ENCODE results near the gene ZNF385A. TPM values are rescaled to one million over a fixed set of nuclear protein-coding genes. Genes with fewer than 3 reads are reported as not detected.

ZNF385A gene
- total and polyA plus RNA-seq, 2 of the 13 experiments (the other 11 are each of a cell fraction or from before 2014, with no cell fraction given) = 0.44 to 0.67 TPM

DNA sequence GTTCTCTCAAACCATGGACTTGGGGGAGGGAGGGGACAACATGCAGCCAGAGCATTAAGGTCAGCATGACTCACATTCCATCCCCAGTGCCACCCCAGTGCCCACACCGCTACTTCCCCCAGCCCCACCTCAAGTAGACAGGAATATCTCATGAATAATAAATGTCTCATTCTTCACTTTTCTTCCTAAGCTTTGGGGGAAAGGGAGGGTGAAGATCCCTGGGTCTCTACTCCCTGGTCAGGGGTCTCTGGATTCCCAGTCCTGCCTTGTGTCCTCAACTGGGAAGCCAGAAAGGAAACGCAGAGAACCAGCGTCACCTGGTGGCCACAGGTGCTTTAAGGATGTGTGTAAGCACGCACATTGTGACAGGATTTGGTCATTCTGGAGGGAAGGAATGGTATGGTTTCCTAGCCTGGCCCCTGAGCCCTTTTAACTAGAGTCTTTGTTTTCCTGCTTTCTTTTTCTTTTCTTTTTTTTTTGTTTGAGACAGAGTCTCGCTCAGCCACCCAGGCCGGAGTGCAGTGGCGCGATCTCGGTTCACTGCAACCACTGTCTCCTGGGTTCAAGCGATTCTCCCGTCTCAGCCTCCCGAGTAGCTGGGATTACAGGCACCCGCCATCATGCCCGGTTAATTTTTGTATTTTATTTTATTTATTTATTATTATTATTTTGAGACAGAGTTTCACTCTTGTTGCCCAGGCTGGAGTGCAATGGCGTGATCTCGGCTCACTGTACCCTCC lies 23.6 kb downstream of the ZNF385A start (continued):
- no peak; the same call in 1 of the 2 replicates for TF ChIP-seq ZNF556 (CRISPR knock-in tag; IDR thresholded peaks at IDR 0.05; ENCODE audit: borderline replicate concordance)
- TF ChIP-seq YEATS2 (CRISPR knock-in tag; IDR thresholded peaks at IDR 0.05; ENCODE audit: borderline replicate concordance) = no peak
- TF ChIP-seq, protein P1, sequence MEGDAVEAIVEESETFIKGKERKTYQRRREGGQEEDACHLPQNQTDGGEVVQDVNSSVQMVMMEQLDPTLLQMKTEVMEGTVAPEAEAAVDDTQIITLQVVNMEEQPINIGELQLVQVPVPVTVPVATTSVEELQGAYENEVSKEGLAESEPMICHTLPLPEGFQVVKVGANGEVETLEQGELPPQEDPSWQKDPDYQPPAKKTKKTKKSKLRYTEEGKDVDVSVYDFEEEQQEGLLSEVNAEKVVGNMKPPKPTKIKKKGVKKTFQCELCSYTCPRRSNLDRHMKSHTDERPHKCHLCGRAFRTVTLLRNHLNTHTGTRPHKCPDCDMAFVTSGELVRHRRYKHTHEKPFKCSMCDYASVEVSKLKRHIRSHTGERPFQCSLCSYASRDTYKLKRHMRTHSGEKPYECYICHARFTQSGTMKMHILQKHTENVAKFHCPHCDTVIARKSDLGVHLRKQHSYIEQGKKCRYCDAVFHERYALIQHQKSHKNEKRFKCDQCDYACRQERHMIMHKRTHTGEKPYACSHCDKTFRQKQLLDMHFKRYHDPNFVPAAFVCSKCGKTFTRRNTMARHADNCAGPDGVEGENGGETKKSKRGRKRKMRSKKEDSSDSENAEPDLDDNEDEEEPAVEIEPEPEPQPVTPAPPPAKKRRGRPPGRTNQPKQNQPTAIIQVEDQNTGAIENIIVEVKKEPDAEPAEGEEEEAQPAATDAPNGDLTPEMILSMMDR (CRISPR knock-in tag; IDR thresholded peaks at IDR 0.05) = peak; percentile 98
- no peak for TF ChIP-seq ZNF225 (CRISPR knock-in tag; IDR thresholded peaks at IDR 0.05)
- TF ChIP-seq ZBTB38 (CRISPR knock-in tag; IDR thresholded peaks at IDR 0.05) = no peak
- no peak for TF ChIP-seq ZNF432 (CRISPR knock-in tag; IDR thresholded peaks at IDR 0.05; ENCODE audit: borderline replicate concordance)
- TF ChIP-seq PHF5A (CRISPR knock-in tag; IDR thresholded peaks at IDR 0.05; ENCODE audit: low read depth, unreplicated experiment) = no peak
- TF ChIP-seq ZNF354B (CRISPR knock-in tag; IDR thresholded peaks at IDR 0.05) = no peak
- TF ChIP-seq ZNF350 (CRISPR knock-in tag; IDR thresholded peaks at IDR 0.05; ENCODE audit: borderline replicate concordance, low read depth) = no peak
- no peak for TF ChIP-seq DPF2 (CRISPR knock-in tag; IDR thresholded peaks at IDR 0.05; ENCODE audit: borderline replicate concordance, low read depth)
- TF ChIP-seq TBX2 (CRISPR knock-in tag; IDR thresholded peaks at IDR 0.05; ENCODE audit: borderline replicate concordance) = no peak
- no peak for TF ChIP-seq TCF12 (IDR thresholded peaks at IDR 0.05)
- TF ChIP-seq TCF12 (CRISPR knock-in tag; IDR thresholded peaks at IDR 0.05) = no peak
- 0 out of 2 replicates have a peak, but pooled peaks have one; percentile 77 for TF ChIP-seq ZFP90 (CRISPR knock-in tag; IDR thresholded peaks at IDR 0.05; ENCODE audit: borderline replicate concordance)
- peak; percentile 47; the same call in 1 of the 2 replicates for TF ChIP-seq TARDBP (CRISPR knock-in tag; IDR thresholded peaks at IDR 0.05)
- TF ChIP-seq, protein P2, sequence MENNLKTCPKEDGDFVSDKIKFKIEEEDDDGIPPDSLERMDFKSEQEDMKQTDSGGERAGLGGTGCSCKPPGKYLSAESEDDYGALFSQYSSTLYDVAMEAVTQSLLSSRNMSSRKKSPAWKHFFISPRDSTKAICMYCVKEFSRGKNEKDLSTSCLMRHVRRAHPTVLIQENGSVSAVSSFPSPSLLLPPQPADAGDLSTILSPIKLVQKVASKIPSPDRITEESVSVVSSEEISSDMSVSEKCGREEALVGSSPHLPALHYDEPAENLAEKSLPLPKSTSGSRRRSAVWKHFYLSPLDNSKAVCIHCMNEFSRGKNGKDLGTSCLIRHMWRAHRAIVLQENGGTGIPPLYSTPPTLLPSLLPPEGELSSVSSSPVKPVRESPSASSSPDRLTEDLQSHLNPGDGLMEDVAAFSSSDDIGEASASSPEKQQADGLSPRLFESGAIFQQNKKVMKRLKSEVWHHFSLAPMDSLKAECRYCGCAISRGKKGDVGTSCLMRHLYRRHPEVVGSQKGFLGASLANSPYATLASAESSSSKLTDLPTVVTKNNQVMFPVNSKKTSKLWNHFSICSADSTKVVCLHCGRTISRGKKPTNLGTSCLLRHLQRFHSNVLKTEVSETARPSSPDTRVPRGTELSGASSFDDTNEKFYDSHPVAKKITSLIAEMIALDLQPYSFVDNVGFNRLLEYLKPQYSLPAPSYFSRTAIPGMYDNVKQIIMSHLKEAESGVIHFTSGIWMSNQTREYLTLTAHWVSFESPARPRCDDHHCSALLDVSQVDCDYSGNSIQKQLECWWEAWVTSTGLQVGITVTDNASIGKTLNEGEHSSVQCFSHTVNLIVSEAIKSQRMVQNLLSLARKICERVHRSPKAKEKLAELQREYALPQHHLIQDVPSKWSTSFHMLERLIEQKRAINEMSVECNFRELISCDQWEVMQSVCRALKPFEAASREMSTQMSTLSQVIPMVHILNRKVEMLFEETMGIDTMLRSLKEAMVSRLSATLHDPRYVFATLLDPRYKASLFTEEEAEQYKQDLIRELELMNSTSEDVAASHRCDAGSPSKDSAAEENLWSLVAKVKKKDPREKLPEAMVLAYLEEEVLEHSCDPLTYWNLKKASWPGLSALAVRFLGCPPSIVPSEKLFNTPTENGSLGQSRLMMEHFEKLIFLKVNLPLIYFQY (CRISPR knock-in tag; IDR thresholded peaks at IDR 0.05; ENCODE audit: borderline replicate concordance) = no peak
- no peak for TF ChIP-seq SNAPC2 (CRISPR knock-in tag; IDR thresholded peaks at IDR 0.05)
- peak; percentile 52; the same call in 1 of the 2 replicates for TF ChIP-seq NR2C2 (CRISPR knock-in tag; IDR thresholded peaks at IDR 0.05; ENCODE audit: borderline replicate concordance)
- TF ChIP-seq, protein P3, sequence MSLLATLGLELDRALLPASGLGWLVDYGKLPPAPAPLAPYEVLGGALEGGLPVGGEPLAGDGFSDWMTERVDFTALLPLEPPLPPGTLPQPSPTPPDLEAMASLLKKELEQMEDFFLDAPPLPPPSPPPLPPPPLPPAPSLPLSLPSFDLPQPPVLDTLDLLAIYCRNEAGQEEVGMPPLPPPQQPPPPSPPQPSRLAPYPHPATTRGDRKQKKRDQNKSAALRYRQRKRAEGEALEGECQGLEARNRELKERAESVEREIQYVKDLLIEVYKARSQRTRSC (CRISPR knock-in tag; IDR thresholded peaks at IDR 0.05; ENCODE audit: low read depth) = no peak
- no peak for TF ChIP-seq HCFC1 (IDR thresholded peaks at IDR 0.05; ENCODE audit: low read depth, low read length)
- TF ChIP-seq ZNF224 (CRISPR knock-in tag; IDR thresholded peaks at IDR 0.05) = no peak
- TF ChIP-seq, protein P4, sequence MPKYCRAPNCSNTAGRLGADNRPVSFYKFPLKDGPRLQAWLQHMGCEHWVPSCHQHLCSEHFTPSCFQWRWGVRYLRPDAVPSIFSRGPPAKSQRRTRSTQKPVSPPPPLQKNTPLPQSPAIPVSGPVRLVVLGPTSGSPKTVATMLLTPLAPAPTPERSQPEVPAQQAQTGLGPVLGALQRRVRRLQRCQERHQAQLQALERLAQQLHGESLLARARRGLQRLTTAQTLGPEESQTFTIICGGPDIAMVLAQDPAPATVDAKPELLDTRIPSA (CRISPR knock-in tag; IDR thresholded peaks at IDR 0.05; ENCODE audit: borderline replicate concordance) = no peak

All from HepG2 (cell line).